Osteoblast (primary cell): ENCODE measurements around the gene ANKRD29. TPM values are rescaled to one million over a fixed set of nuclear protein-coding genes. Genes with fewer than 3 reads are reported as not detected.
A peak's percentile ranks its signal among the peaks of the same experiment; 100 is the strongest.

ENCODE experiments used
- DNase-seq: peaks from one replicate; pipeline ENCODE4 v3.0.0; 2011; ENCODE audit warnings: low spot score, mixed read lengths; ENCODE audit not compliant: insufficient read length; ENCODE audit errors: missing footprints
- H2AFZ ChIP-seq: 2 replicates; pipeline ENCODE4 v1.6.0; 2011; ENCODE audit warnings: mild to moderate bottlenecking, low read length
- H3K27ac ChIP-seq: 2 replicates; pipeline ENCODE4 v1.5.1; 2011; ENCODE audit warnings: mild to moderate bottlenecking, low read depth, low read length, moderate library complexity
- H3K27me3 ChIP-seq: 2 replicates; pipeline ENCODE4 v1.6.0; 2012; ENCODE audit warnings: mild to moderate bottlenecking, control low read depth, inconsistent platforms, low read length, moderate library complexity; ENCODE audit not compliant: insufficient read depth
- H3K36me3 ChIP-seq: 2 replicates; pipeline ENCODE4 v1.5.1; 2011; ENCODE audit warnings: mild to moderate bottlenecking, low read length, control low read depth, moderate library complexity; ENCODE audit not compliant: insufficient read depth
- H3K4me1 ChIP-seq: 2 replicates; pipeline ENCODE4 v1.5.1; 2011; ENCODE audit warnings: mild to moderate bottlenecking, low read length, control low read depth, moderate library complexity; ENCODE audit not compliant: insufficient read depth
- H3K4me2 ChIP-seq: 2 replicates; pipeline ENCODE4 v1.6.0; 2011; ENCODE audit warnings: mild to moderate bottlenecking, low read length; ENCODE audit not compliant: insufficient read depth
- H3K4me3 ChIP-seq: fragments of 200-600 bp; sonication (generic); 3 replicates; pipeline ENCODE4 v1.5.1; 2012; ENCODE audit warnings: mild to moderate bottlenecking, low read length, inconsistent platforms; ENCODE audit not compliant: insufficient read depth
- H3K79me2 ChIP-seq: 2 replicates; pipeline ENCODE4 v1.6.0; 2012; ENCODE audit warnings: mild to moderate bottlenecking, low read length, control low read depth, inconsistent platforms; ENCODE audit not compliant: insufficient read depth
- H3K9me3 ChIP-seq: 2 replicates; pipeline ENCODE4 v1.5.1; 2011; ENCODE audit warnings: low read depth, low read length, control low read depth
- H4K20me1 ChIP-seq: 2 replicates; pipeline ENCODE4 v1.6.0; 2012; ENCODE audit warnings: mild to moderate bottlenecking, low read length, control low read depth; ENCODE audit not compliant: insufficient read depth
- CTCF ChIP-seq: IDR thresholded peaks from 2 replicates; pipeline ENCODE4 v1.5.1; 2011; ENCODE audit warnings: mild to moderate bottlenecking, low read depth, low read length, moderate library complexity; ENCODE audit errors: extremely low read depth
- total RNA-seq: library from RNA; depleted of rRNA; stranded (reverse); fragments of >200 nt; gene quantifications from 2 replicates; pipeline ENCODE4 v1.2.3, GENCODE V29; 2012

Gene ANKRD29
- total RNA-seq, 1 donor: 9.8 TPM

GRCh38 chr18:23645568-23646175 lies 17.0 kb downstream of the ANKRD29 start:
- peaks cover 2% of the 10 kb centered on the region for H3K4me1 ChIP-seq

GRCh38 chr18:23643815-23644490 lies 18.8 kb downstream of the ANKRD29 start:
- no peak overlapping the region for H2AFZ ChIP-seq
- H4K20me1 ChIP-seq: no peaks in the 10 kb centered on the region
- no peaks in the 10 kb centered on the region for H3K36me3 ChIP-seq
- H3K27ac ChIP-seq: no peak overlapping the region
- no peak for TF ChIP-seq CTCF
- no peak for DNase-seq
- H3K79me2 ChIP-seq: no peaks in the 10 kb centered on the region
- peaks cover 5% of the 10 kb centered on the region for H3K27me3 ChIP-seq
- H3K4me3 ChIP-seq: no peak overlapping the region
- H3K4me2 ChIP-seq: no peak overlapping the region
- no peaks in the 10 kb centered on the region for H3K9me3 ChIP-seq
- H3K4me1 ChIP-seq: no peaks in the 10 kb centered on the region

More at GRCh38 chr18:23645568-23646175, 17.0 kb downstream of the ANKRD29 start:
- Histone ChIP-seq H3K79me2 (no peaks in the 10 kb centered on the region), H3K9me3 (no peaks in the 10 kb centered on the region), H3K27ac (no peak overlapping the region), H2AFZ (no peak overlapping the region), H4K20me1 (no peaks in the 10 kb centered on the region), H3K27me3 (peaks cover 5% of the 10 kb centered on the region), H3K4me2 (no peak overlapping the region), H3K36me3 (no peaks in the 10 kb centered on the region), H3K4me3 (no peak overlapping the region)
- TF ChIP-seq CTCF: no peak
- DNase-seq: peak; percentile 63

GRCh38 chr18:23641937-23642666 lies 20.6 kb downstream of the ANKRD29 start:
- Histone ChIP-seq H3K27ac (no peak overlapping the region), H3K36me3 (no peaks in the 10 kb centered on the region), H2AFZ (no peak overlapping the region), H3K4me1 (no peaks in the 10 kb centered on the region), H3K9me3 (no peaks in the 10 kb centered on the region), H3K79me2 (no peaks in the 10 kb centered on the region), H3K27me3 (peaks cover 5% of the 10 kb centered on the region), H3K4me3 (no peak overlapping the region), H3K4me2 (no peak overlapping the region), H4K20me1 (no peaks in the 10 kb centered on the region)
- TF ChIP-seq CTCF: no peak
- DNase-seq: no peak
